Stimulated activated CD8-positive, alpha-beta memory T cell treated with anti-CD3 and anti-CD28 coated beads, Interleukin-4, amount 100 ng/mL, for 4 hours (primary cell): ENCODE results near the gene KLF7.
"Not testable (repeated sequence)": the region's sequence is repeated elsewhere in the genome, so short reads cannot be mapped to it uniquely, and the experiment has no call there.

Experiments
- DNase-seq, 2 donors: peaks; one replicate each; pipeline ENCODE4 v3.0.0-alpha.2; 2020; ENCODE audit warnings: low read depth in 2 of 2, low spot score in 1 of 2

Gene KLF7

DNA sequence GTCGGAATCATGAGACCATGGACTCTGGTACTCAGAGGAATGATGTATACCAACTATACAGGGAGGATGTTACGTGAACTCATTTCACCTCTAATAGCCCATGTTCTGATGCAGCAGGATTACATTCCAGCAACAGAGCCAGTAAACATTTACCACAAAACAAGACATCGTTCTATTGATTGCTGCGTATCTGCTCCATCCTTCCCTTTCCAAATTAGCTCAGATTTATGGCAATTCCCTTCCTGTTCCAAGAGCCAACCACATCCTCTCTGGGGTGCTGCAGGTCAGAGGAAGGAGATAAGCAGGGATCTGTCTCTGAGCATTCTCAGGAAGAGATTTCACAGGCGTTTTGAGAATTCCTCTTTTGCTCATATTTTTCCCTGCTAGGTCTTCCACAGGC lies 98.3 kb downstream of the KLF7 start:
- DNase-seq, result no peak

DNA sequence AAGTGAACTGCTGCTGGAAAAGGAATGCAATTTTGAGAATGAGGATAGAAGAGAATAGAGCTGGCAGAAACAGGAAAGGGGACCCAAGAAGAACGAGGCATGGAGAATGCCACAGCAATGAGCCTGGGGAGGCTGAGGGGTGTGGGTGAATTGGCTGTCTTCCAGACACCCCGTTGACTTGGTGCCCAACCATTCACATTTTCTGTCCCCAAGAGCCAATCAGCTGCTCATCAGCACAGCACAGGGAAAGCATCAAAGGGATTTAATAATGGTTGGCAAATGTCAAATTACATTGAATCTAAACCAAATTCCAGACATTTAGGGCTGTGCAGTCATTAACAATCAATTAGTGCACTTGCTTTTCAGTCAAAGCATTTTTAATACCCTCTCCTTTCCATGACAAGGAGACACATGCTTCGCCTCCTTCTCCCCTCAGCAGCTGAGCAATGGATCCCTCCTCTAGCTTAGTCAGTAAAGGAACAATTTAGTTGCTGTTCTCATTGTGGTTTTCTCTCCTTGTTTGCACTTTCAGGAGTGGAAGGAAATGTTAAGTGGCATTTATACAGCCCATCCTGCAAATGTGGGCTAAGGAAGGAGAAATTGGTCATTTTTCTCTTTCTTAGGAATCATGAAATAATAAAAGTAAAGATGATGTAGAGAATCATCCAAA lies 98.8 kb downstream of the KLF7 start:
- no peak for DNase-seq

DNA sequence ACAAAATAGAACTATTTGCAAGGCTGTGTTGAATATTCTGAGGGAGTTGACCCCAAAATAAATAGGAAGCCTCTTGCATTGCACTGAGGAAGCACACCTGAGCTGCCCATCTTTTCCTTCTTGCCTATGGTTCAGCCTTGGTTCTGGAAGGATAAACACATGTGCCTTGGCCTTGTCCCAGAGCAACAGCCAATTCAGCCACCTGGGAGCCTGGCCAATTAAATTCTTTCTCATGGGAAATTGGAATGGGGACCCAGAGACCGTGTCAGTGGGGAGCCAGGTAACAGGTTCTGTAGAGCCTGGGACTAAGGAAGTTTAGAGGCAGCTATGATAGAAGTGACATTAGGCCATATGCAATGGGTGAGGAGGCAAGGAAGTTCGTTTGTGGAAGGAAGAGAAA lies 99.6 kb downstream of the KLF7 start:
- DNase-seq, result no peak

DNA sequence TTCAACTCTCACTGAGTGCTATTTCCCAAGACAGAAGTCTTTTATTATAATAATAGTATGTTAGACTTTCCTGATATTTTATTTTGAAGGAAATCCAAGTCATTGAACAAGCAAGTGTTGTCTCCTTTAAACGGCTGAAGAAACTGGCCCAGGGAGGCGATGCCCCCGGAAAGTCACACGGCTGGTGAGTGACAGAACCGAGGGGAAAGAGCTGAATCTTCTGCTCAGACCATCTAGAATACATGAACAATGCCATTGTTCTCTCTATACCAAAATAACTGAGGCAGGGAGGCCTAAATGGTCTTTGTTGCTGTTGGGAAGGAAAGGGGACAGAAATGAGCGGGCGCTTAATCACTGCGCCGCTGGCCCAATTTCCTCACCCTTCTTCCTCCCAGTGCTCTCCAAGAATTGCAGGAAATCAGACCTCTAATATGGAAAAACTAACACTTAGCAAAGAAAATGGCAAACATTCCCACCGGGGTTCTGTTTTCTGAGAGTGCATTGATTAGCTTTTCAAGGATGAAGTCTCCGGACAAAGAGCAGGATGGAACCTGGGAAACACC lies 101.5 kb downstream of the KLF7 start:
- no peak for DNase-seq

DNA sequence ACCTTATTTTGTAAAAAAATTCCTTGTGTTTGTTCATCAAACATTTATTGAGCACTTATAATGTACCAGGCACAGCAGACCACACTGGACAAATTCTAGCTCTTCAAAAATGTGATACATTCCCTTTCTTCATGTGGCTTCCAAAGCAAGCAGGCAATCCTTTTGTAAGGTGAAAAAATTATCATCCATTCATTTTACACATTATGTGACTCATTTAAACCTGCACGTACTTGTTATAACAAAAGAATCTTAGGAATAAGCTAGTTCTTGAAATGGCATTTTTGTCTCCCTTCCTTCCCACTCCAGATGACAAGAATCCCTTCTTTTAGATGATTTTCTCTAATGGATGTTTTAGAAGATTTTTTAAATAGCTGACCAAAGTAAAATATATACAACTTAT lies 104.6 kb downstream of the KLF7 start:
- DNase-seq, result no peak

DNA sequence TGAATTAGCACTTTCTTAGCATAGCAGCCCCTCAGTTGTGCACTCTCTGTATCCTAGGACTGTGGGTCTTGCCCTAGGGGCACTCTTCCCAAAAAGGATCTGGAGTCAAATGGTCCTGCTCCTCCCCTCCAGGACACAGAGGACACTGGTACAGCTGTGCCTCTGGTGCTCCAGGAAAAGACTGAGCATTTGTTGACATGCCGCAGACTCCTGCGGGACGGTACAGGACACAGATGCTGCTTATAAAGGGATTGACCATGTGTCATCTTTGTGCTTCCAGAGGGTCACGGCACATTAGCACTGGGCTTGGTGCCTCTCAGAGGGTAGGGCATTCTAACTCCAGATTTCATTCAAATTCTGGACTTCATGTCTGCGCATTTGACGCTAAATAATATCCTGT lies 110.5 kb downstream of the KLF7 start:
- DNase-seq, result no peak

DNA sequence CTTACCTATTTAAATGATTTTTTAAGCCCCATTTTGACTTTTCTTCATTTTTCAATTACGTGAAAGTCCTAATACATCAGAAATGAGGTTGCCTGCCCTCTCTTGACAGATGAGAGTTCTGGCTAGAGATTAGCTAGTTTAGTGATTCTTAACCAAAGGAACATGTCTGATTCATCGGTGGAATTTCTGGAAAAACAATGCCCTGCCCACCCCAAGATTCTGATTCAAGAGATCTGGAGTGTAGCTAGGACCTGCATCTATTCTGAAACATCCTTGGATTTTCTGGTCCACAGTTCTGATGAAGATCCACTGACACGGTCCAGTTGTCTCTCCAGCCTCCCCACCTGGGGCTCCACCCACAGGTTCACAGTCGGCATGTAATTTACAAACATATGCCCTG lies 111.2 kb downstream of the KLF7 start:
- DNase-seq, result no peak

DNA sequence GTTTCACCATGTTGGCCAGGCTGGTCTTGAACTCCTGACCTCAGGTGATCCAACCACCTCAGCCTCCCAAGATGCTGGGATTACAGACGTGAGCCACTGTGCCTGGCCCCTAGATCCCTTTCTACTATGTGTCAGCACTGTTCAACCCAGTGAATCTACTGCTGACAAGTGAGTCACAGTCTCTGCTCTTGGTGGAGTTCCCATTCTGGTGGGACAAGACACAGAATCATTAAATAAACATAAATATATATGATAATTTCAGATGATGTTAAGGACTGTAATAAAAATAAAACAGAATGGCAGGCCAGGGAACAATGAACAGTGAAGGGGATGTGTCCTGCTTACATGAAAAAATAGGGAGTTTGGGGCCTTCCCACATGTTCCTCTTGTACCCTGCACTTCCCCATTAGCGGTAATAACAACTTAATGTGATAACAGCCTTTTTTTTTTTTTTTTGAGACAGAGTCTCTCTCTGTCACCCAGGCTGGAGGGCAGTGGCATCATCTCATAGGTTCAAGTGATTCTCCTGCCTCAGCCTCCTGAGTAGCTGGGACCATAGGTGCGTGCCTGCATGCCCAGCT lies 114.3 kb downstream of the KLF7 start:
- no peak for DNase-seq

DNA sequence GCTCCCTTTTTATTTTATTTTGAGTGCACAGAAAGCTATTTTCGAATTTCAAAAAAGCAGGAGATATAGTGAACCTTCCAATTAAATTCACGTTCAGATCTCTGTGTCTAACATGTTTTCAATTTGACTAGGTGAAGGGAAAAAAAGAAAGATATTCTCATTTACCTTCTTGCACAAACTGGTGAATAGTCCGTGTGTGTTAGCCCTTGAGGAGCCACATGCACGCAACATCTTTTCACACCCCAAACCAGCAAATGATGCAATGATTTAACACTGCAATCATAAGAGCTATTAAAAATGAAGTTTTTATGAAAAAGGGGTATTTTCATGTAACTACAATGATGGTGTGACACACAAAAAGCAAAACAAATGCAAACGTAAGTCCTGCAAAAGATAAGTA lies 116.6 kb downstream of the KLF7 start:
- DNase-seq, result no peak

DNA sequence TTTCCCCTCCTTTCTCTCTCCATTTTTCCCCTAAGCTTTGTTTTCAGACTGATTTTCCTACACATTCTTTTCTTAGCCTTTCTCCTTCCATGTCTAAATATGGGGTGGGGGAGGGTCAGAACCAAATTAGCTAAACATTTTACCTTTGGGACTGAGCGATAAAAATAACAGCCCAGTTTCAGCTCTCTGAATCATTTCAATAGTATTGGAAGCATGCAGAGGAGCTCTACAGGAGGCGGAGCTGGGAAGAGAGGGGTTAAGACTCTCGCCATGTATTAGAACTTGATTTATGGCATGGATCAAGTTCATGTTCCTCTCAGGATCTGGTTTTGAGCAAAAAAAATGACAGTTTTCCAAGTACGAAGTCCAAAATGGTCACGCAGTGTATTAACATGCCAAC lies 117.3 kb downstream of the KLF7 start:
- DNase-seq, result no peak

DNA sequence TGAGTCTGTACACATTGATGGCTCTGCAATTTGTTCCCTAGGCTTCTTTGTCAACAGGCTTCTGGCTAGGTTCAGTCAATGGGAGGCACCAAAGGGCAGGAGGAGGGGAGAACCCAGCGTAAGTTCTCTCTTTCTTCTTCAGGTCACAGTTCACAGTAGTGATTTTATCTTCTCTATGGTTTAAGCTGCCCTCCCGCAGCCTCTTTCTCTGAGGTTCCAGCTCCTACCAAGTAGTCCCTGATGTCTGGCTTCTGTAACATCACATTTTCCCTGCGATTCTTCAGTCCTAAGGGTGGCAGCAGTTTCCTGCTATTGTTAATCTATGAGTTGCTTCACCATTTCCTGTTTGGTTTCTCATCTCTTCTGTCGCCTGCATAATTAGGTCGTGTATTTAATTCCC lies 119.0 kb downstream of the KLF7 start:
- peak in 1 of 2 donors; percentile 1 for DNase-seq

DNA sequence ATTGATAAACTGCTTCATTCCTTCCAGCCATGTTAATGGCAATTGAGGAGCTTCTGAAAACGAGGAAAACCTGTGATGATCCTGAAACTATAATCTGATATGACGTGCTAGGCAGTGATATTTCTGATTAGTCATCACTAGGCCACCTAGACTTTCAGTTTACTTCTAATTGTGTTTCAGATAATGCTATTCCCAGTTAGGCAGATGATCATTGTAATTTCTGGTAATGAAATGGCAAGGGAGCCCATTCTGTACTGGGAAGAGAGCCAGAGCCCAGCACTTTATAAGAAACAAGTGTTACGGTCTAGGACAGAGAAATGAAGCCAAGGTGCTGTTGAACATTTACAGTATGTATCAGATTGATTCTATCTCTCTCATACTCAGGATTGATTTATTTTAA lies 120.2 kb downstream of the KLF7 start:
- no peak for DNase-seq

DNA sequence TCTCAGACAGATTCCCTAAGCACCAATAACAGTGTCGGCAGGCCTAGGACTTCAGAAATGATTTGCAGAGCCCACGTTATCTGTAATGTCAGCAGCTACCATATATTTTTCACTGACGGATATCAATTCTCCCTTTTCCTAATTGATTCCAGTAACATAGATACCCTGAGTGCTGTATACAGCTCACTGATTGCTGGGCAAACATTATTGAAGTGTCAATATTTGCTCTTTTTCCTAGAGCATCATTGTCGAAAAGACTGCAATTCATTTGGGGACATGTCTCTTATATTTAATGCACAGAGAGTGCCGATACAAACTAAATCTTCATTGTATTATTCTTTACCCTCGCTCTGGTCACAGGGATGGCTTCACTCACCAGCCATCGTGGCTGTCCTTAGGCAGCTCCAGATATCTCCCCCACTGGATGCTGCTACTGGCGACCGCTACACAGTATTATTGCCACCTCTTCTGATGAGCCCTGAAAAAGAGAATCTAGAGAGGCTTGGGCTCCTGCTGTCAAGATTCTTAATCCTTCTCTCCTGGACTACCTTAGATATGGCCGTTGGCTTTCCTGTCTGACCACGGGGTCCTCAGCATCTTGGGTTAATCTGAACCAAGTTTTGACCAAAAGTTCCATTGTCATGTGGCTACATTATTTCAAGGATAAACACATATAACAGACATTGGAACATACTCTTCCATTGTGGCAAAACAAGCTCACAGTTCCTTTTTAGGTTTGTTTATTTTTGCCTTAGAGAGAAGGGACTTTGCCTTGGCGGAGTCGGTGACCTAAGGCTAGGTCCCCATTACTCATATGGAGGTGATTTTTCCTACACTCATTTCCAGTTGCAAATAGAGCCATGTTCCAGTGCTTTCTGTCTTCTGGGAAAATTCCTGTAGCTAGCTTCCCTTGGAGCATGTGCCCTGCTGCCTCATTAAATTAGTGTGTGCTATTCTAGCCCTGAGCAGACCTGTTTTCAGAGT lies 121.1 kb downstream of the KLF7 start:
- no peak for DNase-seq

DNA sequence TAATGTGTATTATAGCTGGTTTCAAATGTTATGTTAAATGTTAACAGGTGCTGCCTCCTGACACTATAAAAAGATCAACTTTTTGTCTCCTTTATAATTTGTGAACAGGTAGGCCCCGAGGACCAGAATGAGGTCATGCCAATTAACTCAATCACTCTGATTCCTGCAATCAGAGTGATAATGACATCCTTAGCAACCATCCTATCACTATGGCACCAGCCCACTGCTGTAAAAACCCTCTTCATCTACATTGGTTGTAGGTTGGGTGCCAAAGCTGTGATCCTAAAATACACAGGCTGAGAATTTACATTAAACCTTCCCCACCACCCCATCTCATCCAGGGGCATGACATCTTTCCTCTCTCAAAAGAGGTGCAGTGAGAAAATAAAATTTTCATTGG lies 122.9 kb downstream of the KLF7 start:
- no peak for DNase-seq

DNA sequence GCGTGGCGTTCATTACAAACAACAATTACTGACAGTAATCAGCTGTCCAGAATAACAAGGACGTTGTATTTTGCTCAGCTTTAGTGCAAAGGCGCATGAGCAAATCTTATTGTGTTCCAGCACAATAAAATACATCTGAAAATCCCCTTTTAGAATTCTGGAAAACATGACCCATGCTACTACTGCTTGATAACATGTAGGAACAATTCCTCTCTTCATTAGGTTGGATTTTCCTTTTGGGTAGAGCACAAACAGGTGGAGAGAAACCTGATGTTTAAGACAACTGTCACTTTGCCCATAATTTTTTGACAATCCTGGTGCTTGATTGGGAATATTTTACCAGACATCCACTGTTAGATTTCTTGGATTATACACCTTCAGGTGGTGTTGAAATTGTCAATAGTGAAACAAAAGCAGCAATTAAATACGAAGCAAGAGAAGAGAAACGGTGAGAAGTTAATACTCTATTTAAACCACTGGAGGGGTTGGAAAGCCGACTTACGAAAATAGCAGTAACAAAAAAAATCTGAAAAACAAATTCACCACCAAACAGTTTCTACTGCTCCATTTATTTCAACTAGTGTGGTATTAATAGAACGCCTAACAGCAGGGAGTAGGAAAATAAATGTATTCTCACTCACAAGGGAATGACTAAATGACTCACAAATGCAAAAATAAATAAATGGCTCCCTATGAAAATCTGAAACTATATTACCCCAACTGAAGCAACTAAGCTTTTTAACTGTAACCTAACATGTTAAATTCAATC lies 123.8 kb downstream of the KLF7 start:
- DNase-seq, result no peak

DNA sequence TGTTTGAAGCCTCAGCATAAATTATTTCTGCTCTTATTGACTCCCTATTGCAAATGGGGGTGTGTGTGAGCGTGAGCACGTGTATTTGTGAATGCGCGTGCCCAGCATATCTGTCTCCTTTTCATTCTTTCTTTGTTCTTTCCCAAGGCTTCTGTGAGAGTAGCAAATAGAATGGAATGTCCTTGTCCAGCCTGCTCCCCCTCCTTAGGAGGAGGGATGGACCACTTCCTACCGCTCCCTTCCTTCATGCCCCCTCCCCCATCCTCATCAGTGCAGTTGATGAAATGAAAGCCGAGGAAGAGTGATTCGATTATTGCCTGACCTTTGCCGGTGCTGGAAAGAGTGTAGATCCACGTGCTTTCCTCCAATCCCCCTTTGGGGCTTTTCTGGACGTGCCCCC lies 124.5 kb downstream of the KLF7 start:
- DNase-seq, result no peak

DNA sequence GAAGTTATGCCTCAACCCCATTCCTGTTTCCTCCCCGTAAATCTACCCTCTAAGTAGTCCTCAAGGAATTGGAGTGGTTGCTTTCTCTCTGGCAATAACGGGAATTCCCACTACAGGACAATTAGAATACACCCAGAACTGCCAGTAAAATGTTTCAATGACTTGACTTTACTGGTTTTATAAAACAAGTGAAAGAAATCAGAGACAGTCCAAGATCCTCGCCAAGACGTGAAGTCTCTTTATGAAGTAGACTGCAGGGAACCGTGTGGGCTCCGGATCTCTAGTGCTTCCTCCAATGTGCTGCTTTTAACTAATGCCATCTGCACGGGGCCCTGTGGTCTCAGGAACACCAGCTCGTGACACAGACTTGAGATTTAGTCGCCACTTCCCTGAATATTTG lies 125.1 kb downstream of the KLF7 start:
- DNase-seq, result no peak

DNA sequence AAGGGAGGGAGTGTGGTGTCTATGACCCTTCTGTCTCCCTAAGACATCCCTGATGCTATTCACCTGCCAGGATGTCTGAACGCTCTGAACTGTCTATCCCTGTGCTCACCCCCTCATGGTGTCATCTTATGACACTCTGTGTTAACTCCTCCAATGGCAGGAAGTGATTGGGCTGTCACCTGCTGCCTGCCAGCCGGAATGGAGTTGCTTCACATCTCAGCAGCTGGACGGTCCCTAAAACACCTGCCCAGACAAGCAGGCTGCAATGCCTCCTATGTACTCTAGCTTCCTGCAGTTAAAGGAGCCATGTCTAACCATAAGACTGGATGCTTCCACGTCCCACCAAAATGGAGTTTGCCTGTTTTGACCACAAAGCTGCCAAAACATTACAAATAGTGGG lies 126.5 kb downstream of the KLF7 start:
- DNase-seq, result no peak

DNA sequence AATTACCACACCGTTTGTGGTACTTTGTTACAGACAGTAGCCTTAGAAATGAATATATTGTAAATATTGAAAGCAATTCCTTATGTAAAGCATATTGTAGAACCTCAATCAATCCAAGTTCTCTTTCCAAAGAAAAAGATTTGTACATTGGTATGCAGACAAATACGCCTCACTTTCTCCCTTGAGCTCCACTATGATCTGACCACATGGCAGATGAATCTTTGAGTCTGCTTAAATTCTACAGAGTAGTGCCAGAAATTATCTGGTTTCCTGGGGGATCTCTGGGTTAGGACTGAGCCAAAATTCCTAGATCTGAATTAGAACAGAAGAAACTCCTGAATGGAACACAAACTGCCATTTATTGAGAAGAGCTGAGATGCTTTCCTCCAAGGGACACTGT lies 127.4 kb downstream of the KLF7 start:
- no peak for DNase-seq

DNA sequence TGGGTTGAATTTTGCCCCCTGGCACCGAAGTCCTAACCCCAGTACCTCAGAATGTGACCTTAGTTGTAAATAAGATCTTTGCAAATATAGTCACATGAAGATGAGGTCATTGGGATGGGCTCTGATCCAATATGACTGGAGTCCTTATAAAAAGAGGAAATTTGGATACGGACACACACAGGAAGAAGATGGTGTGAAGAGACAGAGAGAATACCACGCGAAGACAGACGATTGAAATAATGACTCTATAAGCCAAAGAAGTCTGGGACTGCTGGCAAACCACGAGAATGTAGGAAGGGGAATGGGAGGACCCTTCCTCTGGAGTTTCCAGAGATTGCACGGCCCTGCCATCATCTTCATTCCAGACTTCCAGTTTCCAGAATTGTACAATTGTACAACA lies 127.9 kb downstream of the KLF7 start:
- DNase-seq, result no peak

DNA sequence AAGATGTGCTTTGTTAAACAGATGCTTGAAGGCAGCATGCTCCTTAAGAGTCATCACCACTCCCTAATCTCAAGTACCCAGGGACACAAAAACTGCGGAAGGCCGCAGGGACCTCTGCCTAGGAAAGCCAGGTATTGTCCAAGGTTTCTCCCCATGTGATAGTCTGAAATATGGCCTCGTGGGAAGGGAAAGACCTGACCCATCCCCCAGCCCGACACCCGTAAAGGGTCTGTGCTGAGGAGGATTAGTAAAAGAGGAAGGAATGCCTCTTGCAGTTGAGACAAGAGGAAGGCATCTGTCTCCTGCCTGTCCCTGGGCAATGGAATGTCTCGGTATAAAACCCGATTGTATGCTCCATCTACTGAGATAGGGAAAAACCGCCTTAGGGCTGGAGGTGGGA lies 128.7 kb downstream of the KLF7 start:
- DNase-seq, result not testable (repeated sequence)
